ENCODE data around the gene PAXIP1. TPM values are rescaled to one million over a fixed set of nuclear protein-coding genes. Genes with fewer than 3 reads are reported as not detected.

PAXIP1 gene
- total RNA-seq, 1 experiment from 2014 or later, result 15.3 TPM

DNA sequence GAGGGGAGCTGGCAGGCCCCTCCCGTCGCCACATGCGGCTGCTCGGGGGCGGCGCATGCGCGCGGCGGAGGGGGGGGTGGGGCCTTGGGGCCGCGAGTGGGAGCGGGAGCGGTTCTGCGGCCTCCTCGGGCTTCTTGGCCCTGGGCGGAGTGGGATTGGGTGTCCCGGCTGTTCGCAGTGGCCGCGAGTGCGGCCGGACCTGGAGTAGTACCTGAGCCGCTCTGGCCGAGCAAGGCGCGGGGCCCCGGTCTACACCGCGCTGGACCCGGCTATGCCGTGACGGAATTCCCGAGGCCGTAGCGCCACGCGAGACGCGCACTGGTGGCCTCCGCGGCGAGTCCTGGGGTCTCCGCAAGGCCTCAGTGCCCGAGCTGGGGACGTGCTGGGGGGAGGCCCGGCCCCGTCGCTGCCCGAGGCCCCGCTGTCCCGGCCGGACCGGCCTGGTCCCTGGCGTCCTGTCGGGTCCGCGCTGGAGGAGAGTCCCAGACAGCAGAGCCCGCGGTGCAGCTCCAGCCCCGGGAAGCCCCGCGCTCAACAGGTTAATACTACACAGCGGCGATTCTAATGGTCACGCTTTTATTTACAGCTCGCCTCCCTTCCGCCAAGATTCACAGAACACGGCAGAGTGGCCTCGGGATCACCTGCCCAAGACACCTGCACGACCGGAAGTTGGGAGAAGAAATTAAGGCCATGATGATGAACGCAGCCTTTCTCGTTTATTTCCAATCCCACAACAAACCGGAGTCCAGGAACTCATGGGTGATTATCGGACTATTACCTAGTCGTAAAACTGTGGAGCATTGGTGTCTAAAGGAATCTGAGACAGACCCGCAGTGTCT is 671 bp upstream of the PAXIP1 start:
- H3K9me2 ChIP-seq (replicated peaks; ENCODE audit: low read length), result no peaks in the 10 kb centered on the region
- no peaks in the 10 kb centered on the region; the same call in none of the 2 replicates for H3K36me3 ChIP-seq (ENCODE audit: low read depth, low read length)
- no peaks in the 10 kb centered on the region for H3F3A ChIP-seq (ENCODE audit: low read length, unreplicated experiment)
- H4K20me1 ChIP-seq (ENCODE audit: low read length), result no peaks in the 10 kb centered on the region
- BruUV-seq (replicated peaks), result no TSS peak
- intact Hi-C loops (cut with micrococcal nuclease), result loop anchor here (2.0 to 10.0 kb wide), 4 partner anchors 161 to 344 kb away; partner anchors contain the start of gene INSIG1
- ChIA-PET POLR2A (ENCODE audit: unreplicated experiment) (interaction anchor here (0.5 to 0.6 kb wide), 2 partner anchors 34 to 300 kb away, joined by 11 to 17 read pairs; no protein-coding TSS in a partner anchor), CTCF (no interaction called here)
- peak; percentile 65 for ATAC-seq
- DNase-seq, result peak; percentile 70
- peaks cover 50% of the 10 kb centered on the region for H3K79me2 ChIP-seq (ENCODE audit: low read length)
- H3K9me3 ChIP-seq (ENCODE audit: low read length), result no peaks in the 10 kb centered on the region
- peak overlapping the region; percentile 86 for H3K4me3 ChIP-seq (ENCODE audit: low read length)
- H3K9ac ChIP-seq (ENCODE audit: low read length), result peak overlapping the region; percentile 98
- peak overlapping the region; percentile 93 for H2AFZ ChIP-seq (ENCODE audit: low read length)
- H3K4me2 ChIP-seq (ENCODE audit: low read length), result peak overlapping the region; percentile 94
- H3K4me1 ChIP-seq (ENCODE audit: insufficient read depth, low read length), result peaks cover 10% of the 10 kb centered on the region
- H3K27me3 ChIP-seq (ENCODE audit: low read length), result no peaks in the 10 kb centered on the region
- no peak for TF ChIP-seq EZH2phosphoT487 (IDR thresholded peaks at IDR 0.05; ENCODE audit: borderline replicate concordance, low read length)
- no peak for TF ChIP-seq EZH2 (IDR thresholded peaks at IDR 0.05; ENCODE audit: low read length, unreplicated experiment)
- no peak for TF ChIP-seq CTCF (conservative IDR thresholded peaks at IDR 0.05; ENCODE audit: low read depth, low read length)
- H3K27ac ChIP-seq (ENCODE audit: low read length), result peak overlapping the region; percentile 65

DNA sequence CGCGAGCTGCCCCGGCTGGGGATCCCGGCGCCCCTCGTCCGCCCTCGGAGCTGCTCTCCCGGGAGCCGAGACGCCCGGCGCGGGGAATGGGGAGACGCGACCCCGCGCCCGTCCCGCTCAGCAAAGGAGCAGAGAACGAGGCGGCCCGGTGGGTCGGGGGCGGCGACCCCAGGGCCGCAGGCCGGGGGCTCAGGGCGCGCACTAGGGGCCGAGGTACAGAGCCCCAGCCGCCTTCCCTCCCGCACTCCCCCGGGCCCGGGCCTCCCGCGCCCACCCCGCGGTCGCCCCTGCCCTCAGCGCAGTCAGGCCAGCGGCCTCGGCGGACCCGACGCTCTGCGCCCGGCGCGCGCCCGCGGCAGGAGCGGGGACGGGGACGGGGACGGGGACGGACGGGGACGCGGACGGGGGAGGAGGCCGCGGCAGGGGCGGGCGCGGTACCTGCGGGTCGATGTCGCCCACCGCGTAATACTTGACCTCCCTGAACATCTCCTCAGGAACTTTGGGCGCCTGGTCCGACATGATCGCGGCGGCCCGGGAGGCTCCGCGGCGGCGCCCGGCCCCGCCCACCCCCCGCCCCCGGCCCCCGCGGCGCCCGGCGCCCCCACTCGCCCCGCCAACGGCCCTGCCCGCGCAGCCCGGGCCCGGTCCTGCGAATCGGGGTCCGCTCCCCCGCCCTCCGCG is 373 bp downstream of the PAXIP1 start:
- ATAC-seq (peak; percentile 50), DNase-seq (peak; percentile 30)
- peaks cover 10% of the 10 kb centered on the region for H3K4me1 ChIP-seq (ENCODE audit: insufficient read depth, low read length)
- H3F3A ChIP-seq (ENCODE audit: low read length, unreplicated experiment), result no peaks in the 10 kb centered on the region
- H3K79me2 ChIP-seq (ENCODE audit: low read length), result peaks cover 50% of the 10 kb centered on the region
- ChIA-PET CTCF (no interaction called here), POLR2A (ENCODE audit: unreplicated experiment) (interaction anchor here (0.6 kb wide), 1 partner anchor 33 kb away, joined by 17 read pairs; no protein-coding TSS in a partner anchor)
- intact Hi-C loops (cut with micrococcal nuclease), result loop anchor here (1.0 to 10.0 kb wide), 5 partner anchors 74 to 345 kb away; partner anchors contain the start of gene INSIG1
- H3K9me3 ChIP-seq (ENCODE audit: low read length), result no peaks in the 10 kb centered on the region
- TF ChIP-seq CTCF (conservative IDR thresholded peaks at IDR 0.05; ENCODE audit: low read depth, low read length), result no peak
- no peak for TF ChIP-seq EZH2phosphoT487 (IDR thresholded peaks at IDR 0.05; ENCODE audit: borderline replicate concordance, low read length)
- TF ChIP-seq EZH2 (IDR thresholded peaks at IDR 0.05; ENCODE audit: low read length, unreplicated experiment), result no peak
- H3K4me3 ChIP-seq (ENCODE audit: low read length), result peak overlapping the region; percentile 74
- H3K9ac ChIP-seq (ENCODE audit: low read length), result peak overlapping the region; percentile 98
- peak overlapping the region; percentile 48; the same call in 1 of the 2 replicates for H2AFZ ChIP-seq (ENCODE audit: low read length)
- no peak overlapping the region for H3K27ac ChIP-seq (ENCODE audit: low read length)
- no peaks in the 10 kb centered on the region for H4K20me1 ChIP-seq (ENCODE audit: low read length)
- H3K36me3 ChIP-seq (ENCODE audit: low read depth, low read length), result peaks cover 5% of the 10 kb centered on the region
- H3K27me3 ChIP-seq (ENCODE audit: low read length), result no peaks in the 10 kb centered on the region
- no peaks in the 10 kb centered on the region for H3K9me2 ChIP-seq (replicated peaks; ENCODE audit: low read length)
- BruUV-seq (replicated peaks), result no TSS peak
- H3K4me2 ChIP-seq (ENCODE audit: low read length), result peak overlapping the region; percentile 83

Data from PC-3 (cell line).